Measurements from ENCODE around the gene RAPGEF2.
"Not testable (repeated sequence)": the region's sequence is repeated elsewhere in the genome, so short reads cannot be mapped to it uniquely, and the experiment has no call there.

RAPGEF2 gene

DNA sequence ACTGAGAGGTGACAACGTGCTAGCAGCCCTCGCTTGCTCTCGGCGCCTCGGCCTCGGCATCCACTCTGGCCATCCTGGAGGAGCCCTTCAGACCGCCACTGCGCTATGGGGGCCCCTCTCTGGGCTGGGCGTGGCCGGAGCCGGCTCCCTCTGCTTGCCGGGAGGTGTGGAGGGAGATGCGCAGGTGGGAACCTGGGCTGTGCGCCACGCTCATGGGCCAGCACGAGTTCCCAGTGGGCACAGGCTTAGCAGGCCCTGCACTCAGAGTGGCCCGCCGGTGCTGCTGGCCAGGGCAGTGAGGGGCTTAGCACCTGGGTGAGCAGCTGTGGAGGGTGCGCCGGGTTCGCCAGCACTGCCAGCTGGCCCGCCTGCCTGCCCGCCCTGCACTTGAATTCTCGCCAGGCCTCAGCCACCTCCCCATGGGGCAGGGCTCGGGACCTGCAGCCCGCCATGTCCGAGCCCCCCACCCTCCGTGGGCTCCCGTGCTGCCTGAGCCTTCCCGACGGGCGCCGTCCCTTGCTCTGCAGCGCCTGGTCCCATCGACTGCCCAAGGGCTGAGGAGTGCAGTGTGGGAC lies 148.0 kb downstream of the RAPGEF2 start:
- no peak for DNase-seq

- DNase-seq: not testable (repeated sequence)
These were observed 148.7 kb downstream of the RAPGEF2 start for GRCh38 chr4:159251580-159251979.

DNA sequence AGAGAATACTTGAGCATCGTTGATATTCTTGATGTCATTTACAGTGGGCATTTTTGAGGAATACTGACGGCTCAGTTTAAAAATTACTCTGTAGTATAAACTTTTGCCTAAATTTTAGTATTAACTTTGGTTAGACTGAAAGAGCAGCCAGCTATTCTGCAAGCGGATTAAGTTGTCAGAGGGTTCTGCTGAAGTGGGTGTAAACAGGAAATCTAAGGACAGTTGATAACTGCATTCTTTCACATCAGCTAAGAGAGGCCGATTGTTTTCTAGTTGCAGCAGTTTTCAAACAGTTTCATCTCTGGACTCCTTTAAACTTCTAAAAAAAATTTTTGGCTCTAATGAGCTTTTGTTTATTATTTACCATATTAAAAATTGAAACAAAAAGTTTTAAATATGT lies 149.6 kb downstream of the RAPGEF2 start:
- DNase-seq: no peak

DNA sequence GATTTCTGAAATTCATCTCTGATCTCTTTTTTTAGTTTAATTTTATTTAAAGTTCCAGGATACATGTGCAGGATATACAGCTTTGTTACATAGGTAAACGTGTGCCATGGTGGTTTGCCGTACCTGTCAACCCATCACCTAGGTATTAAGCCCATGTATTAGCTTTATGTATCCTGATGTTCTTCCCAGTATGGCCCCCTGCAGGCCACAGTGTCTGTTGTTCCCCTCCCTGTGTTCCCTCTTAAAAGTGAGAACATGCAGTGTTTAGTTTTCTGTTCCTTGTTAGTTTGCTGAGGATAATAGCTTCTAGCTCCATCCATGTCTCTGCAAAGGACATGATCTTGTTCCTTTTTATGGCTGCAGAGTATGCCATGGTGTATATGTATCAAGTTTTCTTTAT lies 153.2 kb downstream of the RAPGEF2 start:
- no peak for DNase-seq

DNA sequence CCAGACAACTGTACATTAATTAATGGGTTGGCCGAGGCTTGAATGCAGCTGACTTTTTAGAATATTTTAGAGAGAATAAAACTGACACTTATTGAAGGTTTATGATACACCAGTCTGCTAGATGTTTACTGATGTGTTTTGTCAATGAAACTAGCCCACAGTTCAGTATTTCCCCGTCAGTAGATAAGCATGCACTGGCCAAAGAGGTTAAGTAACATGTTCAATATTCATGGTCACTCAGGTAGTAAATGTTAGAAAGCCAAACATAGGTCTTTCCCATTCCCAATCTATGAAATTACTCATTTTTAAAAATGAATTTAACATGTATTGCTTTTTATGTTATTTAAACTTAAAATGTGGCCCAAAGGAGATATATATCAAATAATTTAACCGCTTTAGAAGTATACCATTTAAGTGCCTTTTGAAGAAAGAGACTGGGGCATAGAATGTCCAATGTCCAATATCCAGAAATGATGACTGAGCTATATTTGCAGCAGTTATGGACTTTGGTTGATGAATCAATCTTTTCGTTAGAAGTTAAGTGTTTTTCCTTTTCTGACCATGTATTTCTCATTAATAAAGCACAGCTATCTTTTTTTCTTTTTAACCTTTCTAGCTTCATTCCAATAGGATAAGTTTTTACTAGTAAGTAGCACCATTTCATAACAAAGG lies 156.1 kb downstream of the RAPGEF2 start:
- no peak for DNase-seq

DNA sequence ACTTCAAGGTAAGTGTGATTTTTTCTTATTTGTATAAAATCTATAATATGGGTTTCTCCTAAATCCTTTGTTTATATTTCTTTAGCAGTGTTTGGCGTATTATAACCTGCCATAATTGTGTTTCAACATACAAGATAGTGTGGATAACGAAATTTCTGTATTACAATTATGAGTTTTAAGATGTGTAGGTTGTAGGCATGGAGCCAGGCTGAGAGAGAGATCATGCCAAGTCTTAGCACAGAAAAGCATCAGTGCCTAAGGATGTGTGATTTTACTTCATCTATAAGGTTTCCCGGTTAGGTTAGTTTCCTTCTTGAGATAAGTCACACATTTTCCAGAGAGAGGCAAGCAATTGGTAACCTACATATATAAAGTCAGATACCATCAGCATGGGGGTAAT lies 161.2 kb downstream of the RAPGEF2 start:
- DNase-seq: no peak

DNA sequence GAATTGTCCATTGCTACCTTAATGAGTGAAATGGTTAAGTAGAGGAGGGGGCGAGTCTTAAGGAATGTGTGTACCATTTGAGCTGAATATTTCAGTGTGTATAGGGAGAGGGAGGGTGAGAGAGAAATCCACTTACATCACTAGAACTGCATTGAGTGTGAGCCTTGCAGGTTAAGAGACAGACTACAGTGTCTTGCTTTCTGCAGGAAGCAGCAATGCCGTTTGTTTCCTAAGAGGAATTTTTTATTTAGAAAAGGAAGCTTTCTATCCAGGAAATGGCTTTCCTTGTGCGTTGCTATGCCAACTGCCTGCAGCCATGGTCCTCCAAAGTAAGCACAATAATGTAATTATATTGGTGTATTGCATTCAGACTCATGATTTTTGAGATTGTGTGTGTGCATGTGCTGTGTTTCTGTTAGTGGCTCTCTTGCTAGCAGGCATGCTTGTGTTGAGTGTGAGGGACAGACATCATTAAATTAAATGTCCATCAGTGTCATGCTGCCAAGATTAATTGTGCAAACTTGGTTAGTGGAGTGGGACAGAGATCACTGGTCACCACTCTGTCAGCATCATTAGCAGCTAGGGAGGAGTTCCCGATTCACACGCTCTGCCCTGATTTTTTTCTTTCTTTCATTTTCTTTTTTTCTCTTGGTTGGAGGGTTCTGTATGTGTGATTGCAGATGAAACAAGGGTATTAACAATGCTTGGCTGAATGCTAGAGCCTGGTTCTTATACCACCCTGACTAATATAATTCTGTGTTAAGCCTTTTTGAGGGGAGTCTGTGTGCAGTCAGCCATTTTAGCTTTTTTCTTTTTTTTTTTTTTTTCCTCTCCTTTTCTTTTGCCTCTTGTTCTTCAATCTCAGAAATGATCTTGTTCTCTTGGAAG lies 164.3 kb downstream of the RAPGEF2 start:
- no peak for DNase-seq

DNA sequence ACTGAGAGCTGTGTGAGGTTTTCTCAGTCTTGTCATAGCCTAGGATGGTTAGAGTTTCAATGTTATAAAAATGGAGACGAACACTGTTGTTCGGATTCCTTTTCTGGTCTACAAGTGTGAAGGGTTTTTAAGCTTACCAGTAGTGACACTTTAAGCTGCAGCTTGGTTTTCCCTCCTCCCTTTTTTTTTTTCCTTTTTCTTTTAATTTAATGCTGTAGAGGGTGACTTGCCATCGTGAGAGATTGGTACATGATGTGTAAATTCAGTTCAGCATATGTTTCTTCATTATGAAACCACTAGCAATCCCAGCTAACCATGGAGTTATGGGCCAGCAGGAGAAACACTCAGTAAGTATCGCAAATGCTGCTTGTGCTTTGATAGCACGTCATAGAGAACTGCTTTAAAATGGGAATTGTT lies 165.0 kb downstream of the RAPGEF2 start:
- no peak for DNase-seq

DNA sequence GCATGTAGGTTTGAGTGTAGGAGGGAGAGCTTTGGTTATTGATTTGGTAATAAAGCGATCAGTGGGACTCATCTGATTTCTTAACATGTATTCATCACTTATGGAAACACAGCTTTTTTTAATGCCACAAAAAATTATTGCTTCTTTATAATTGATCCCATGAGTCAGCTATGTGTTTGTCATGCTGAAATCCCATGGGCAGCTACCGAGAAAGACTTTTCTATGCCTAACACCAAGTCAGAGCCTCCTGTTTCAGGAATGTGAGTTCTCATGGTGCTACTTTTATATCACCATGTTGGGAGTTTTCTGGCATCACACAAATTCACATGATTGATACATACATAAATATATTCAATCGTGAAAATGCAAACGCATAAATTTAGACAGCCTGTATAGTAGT lies 165.7 kb downstream of the RAPGEF2 start:
- no peak for DNase-seq

DNA sequence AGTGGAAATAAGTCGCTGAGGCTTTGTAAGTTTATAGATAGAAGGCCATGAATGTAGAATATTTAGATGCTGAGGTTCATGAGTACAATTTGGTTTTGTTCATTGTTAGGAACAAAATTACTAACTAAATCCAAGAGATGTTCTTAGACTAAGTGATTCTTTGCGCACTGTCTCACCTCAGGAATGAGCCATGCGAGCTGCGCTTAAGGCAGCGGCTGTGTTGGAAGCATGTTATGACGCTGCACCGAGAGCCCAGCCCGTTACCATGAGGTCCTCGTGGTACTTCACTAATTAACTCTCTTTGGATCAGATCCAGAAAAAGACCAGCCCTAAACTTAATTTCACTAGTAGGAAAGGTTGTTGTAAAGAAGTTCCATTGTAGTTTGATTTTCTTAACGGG lies 166.2 kb downstream of the RAPGEF2 start:
- no peak for DNase-seq

- DNase-seq: no peak
These were observed 167.1 kb downstream of the RAPGEF2 start for GRCh38 chr4:159269956-159270355.

DNA sequence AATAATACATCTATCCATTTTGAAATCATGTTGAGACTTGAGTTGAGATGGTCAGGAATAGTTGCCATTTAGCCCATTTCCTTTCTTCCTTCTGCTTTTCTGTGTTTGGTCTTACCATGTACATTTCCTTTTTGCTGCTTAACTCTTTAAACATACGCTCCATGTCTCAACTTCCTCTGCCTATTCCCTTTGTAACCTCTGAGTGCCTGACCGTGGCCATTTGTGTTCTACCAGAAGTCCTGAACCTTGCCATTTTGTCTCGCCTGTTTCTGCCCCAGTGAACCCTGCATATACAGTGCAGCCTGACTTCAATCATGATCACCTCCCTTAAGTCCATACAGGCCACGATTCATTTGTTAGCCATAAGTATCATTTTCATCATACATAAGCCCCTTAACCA lies 169.0 kb downstream of the RAPGEF2 start:
- no peak for DNase-seq

- no peak for DNase-seq
These were observed 169.6 kb downstream of the RAPGEF2 start for GRCh38 chr4:159272273-159273140.

GRCh38 chr4:159273141-159273438 lies 170.2 kb downstream of the RAPGEF2 start:
- peak; percentile 1 for DNase-seq

- no peak for DNase-seq
These were observed 171.0 kb downstream of the RAPGEF2 start for GRCh38 chr4:159273841-159274240.

DNA sequence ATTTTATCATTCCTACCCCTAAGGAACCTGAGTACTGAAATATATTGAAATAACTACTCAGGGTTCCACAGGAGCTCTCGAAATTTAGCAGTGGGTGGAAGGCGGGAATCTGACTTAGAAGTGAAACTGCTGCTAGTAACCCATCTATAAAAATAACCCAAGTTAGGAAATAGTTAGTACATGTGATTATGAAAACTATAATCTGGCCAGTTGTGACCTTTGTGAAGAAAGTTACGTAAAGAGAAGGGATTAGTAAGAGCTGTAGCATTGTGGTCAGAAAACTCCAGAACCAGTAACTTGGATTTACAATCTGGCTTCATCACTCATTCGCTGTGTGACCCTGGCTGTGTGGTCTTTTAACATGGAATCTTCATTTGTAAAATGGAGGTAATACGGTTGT lies 175.5 kb downstream of the RAPGEF2 start:
- DNase-seq: no peak

GRCh38 chr4:159279084-159279483 lies 176.2 kb downstream of the RAPGEF2 start:
- no peak for DNase-seq

DNA sequence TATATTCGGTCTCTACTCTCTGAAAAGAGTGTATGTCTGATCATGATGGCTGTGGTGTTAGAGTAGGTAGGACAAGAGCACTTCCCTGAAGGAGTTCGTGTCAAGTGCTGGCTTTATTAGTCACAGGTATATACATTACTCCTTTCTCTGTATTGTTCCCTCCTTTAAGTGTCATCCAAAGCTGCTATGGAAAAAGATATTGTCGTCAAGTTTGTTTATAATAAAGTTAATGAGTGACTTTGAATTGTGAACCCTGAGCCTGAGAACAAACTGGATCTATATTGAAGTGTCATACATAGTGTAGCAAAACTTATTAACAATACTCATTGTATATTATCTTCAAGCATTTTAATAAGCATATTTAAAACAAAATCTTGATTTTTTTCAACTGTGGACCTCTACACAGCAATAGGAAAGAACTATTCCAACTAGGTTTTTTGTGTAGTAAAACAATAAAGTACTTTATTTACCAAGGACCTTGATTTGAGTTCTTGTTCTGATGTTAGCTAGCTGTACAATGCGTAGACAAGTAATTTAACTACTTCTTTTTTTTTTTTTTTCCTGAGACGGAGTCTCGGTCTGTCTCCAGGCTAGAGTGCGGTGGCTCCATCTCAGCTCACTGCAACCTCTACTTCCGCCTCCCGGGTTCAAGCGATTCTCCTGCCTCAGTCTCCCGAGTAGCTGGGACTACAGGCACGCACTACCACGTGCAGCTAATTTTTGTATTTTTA lies 177.7 kb downstream of the RAPGEF2 start:
- DNase-seq: no peak

GRCh38 chr4:159281771-159282170 lies 178.9 kb downstream of the RAPGEF2 start:
- no peak for DNase-seq

DNA sequence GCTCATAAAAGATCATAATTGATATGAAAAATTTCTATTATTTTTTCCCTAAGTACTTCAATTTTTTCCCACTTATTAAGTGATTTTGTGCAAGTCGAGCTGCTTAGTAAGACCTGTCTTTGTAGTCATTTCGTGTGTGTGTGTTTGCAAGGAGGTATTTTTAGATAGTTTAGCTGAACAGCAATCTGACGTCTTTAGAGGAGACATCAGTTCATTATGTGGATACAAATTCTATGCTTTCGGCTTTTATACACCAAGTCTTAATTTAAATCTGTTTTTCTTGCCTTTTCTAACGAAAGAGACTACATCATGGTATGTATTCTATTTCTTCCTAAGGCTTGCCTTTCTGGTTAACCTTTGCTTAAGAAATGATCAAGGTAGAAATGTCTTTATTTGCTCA lies 179.4 kb downstream of the RAPGEF2 start:
- DNase-seq: no peak

- no peak for DNase-seq
These were observed 180.1 kb downstream of the RAPGEF2 start for GRCh38 chr4:159282944-159283343.

- DNase-seq: no peak
These were observed 180.8 kb downstream of the RAPGEF2 start for GRCh38 chr4:159283696-159284095.

GRCh38 chr4:159284113-159284512 lies 181.2 kb downstream of the RAPGEF2 start:
- DNase-seq: no peak

All from NCI-H1105 (cell line).